ENCODE measurements around the gene ACTBL2. TPM values are rescaled to one million over a fixed set of nuclear protein-coding genes. Genes with fewer than 3 reads are reported as not detected.
A peak's percentile ranks its signal among the peaks of the same experiment; 100 is the strongest.
"Not testable (repeated sequence)": the region's sequence is repeated elsewhere in the genome, so short reads cannot be mapped to it uniquely, and the experiment has no call there.

Gene ACTBL2
- 0.07 TPM in 2 of 3 replicates, not detected in the other for total RNA-seq

DNA sequence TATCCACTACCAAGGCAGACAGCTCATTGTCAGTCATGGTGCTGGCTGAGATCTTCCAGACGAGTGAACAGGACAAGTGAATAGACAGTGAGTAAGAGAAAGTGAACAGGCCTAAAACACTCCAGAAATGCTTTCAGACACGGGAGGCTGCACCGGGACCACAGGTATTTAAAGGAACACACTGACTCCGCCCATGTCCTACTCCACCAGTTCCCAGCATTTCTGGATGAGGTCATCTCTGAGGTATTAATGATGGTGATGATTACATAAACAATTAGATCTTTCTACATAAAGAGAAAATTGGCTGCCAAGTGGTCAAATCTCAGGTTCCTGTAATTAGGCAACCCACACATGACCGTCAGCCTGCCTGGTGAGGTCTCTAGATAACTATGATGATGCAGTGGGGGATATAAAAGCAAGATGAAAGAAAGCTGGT lies at the start of gene ACTBL2:
Gene ACTBL2 (minus strand): TSS at position 141 of the 436 bp plus-strand sequence. CDS start 104 bp downstream, at position 37.
- DNase-seq (ENCODE audit: low spot score in 2 of 2, unreplicated experiment in 2 of 2), result no peak
- Mint-ChIP-seq H3K4me3 (no peak within 1 kb of the TSS), H3K36me3 (no peaks in the 10 kb centered on the region), H3K27me3 (ENCODE audit: low read depth) (no peaks in the 10 kb centered on the region), H3K27ac (no peak within 1 kb of the TSS), H3K4me1 (peaks cover 29% of the 10 kb centered on the region), H3K9me3 (peaks cover 7% of the 10 kb centered on the region)
- TF ChIP-seq, protein P1, sequence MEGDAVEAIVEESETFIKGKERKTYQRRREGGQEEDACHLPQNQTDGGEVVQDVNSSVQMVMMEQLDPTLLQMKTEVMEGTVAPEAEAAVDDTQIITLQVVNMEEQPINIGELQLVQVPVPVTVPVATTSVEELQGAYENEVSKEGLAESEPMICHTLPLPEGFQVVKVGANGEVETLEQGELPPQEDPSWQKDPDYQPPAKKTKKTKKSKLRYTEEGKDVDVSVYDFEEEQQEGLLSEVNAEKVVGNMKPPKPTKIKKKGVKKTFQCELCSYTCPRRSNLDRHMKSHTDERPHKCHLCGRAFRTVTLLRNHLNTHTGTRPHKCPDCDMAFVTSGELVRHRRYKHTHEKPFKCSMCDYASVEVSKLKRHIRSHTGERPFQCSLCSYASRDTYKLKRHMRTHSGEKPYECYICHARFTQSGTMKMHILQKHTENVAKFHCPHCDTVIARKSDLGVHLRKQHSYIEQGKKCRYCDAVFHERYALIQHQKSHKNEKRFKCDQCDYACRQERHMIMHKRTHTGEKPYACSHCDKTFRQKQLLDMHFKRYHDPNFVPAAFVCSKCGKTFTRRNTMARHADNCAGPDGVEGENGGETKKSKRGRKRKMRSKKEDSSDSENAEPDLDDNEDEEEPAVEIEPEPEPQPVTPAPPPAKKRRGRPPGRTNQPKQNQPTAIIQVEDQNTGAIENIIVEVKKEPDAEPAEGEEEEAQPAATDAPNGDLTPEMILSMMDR (IDR thresholded peaks at IDR 0.05; ENCODE audit: unreplicated experiment), result no peak

DNA sequence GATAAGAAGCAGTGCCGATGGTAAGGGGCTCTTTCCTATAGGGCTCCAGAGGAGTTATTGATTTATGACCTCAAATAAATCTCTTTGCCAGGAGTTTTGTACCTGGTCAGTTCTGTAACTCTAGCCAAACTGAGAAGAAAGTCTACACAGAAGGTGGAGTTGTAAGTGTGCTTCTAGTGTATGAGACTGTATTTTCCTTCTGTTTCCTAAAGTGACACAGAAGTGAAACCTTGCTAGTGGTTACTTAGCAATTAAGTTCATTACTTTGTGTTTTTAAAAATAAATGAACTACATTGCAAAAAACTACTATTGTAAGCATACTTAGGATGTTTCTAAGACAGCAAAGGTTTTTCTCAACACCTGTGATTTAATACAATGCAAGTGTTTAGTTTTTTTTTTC lies 48.7 kb upstream of the ACTBL2 start:
- H3K9me3 Mint-ChIP-seq, result peaks cover 3% of the 10 kb centered on the region
- no peak for DNase-seq (ENCODE audit: low spot score in 2 of 2, unreplicated experiment in 2 of 2)
- TF ChIP-seq, protein P1 (IDR thresholded peaks at IDR 0.05; ENCODE audit: unreplicated experiment), result no peak
- peaks cover 24% of the 10 kb centered on the region for H3K4me1 Mint-ChIP-seq
- no peaks in the 10 kb centered on the region for H3K27me3 Mint-ChIP-seq (ENCODE audit: low read depth)
- peak overlapping the region; percentile 57 for H3K27ac Mint-ChIP-seq
- no peak overlapping the region for H3K4me3 Mint-ChIP-seq
- H3K36me3 Mint-ChIP-seq, result no peaks in the 10 kb centered on the region

DNA sequence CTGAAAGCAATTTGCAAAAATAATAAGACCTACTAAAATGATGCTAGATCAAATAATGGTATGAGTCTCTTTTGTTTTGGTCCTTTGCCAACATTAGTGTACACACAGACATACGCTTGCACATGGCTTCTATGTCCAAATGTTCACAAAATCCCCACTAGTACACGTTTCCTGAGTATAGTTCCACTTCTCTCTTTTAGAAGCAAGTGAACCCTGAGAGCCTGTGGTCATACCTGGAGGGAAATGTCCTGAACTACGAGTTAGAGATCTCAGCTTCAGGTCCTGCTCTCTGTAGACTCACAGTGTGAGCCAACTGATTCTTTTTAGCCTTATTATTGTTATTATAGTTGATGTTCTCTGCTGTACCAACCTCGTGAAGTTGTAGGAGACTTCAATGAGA lies 47.3 kb upstream of the ACTBL2 start:
- no peak for DNase-seq (ENCODE audit: low spot score in 2 of 2, unreplicated experiment in 2 of 2)
- Mint-ChIP-seq H3K36me3 (no peaks in the 10 kb centered on the region), H3K9me3 (peaks cover 3% of the 10 kb centered on the region), H3K27ac (no peak overlapping the region), H3K27me3 (ENCODE audit: low read depth) (no peaks in the 10 kb centered on the region), H3K4me3 (no peak overlapping the region), H3K4me1 (peaks cover 32% of the 10 kb centered on the region)
- TF ChIP-seq, protein P1 (IDR thresholded peaks at IDR 0.05; ENCODE audit: unreplicated experiment), result no peak

DNA sequence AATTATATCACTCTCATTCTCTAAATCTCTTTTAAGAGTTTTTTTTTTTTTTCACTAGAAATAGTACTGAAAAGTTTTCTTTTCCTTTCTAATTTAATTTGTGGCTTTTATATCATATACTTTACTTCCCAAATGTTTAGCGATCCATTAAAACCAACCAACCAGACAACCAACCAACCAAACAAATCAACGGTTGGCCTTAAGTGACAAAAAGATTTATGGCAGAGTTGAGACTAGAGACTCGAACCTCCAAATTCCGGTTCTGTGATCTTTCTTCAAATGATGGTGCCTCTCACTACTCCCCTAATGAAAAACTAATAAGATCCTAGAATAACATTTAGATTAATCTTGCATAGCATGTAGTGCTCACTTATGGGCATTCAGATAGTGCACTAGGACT lies 45.3 kb upstream of the ACTBL2 start:
- no peaks in the 10 kb centered on the region for H3K36me3 Mint-ChIP-seq
- H3K4me1 Mint-ChIP-seq, result peaks cover 42% of the 10 kb centered on the region
- H3K27me3 Mint-ChIP-seq (ENCODE audit: low read depth), result no peaks in the 10 kb centered on the region
- peaks cover 3% of the 10 kb centered on the region for H3K9me3 Mint-ChIP-seq
- TF ChIP-seq, protein P1 (IDR thresholded peaks at IDR 0.05; ENCODE audit: unreplicated experiment), result no peak
- H3K4me3 Mint-ChIP-seq, result no peak overlapping the region
- no peak for DNase-seq (ENCODE audit: low spot score in 2 of 2, unreplicated experiment in 2 of 2)
- no peak overlapping the region for H3K27ac Mint-ChIP-seq

DNA sequence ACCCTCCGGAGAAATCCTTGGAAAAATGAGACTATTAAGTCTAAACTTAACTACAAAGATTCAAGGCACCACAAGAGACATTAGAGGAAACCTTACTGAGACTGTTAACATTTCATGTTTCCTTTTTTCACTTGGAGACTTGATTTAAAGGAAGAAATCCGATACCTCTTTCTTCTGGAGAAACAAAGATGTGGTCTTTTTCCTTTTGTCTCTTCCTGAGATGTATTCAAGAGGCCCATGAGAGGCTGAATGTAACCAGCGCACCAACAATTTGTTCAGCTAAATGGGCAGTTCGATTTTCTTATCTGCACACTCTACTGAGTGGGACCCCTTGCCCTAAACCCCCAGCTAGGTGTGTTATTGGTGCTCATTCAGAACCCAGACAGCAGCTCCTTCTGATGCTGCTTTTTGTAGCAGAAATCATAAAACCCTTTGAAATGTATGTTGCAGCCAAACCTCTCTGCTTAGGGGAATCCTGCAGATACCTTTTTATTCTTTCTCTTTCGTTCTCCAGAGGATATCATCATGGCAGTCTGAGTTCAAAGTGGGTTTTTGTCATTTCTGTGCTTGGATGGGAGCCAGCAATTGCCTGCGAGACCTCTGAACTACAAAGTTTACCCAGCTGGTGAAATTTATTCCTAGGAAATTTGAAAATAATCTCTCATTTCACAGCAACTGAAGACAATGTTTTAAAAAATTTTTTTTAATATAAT lies 41.9 kb upstream of the ACTBL2 start:
- TF ChIP-seq, protein P1 (IDR thresholded peaks at IDR 0.05; ENCODE audit: unreplicated experiment), result no peak
- Mint-ChIP-seq H3K4me1 (peaks cover 25% of the 10 kb centered on the region), H3K27ac (peak overlapping the region; percentile 82), H3K27me3 (ENCODE audit: low read depth) (no peaks in the 10 kb centered on the region), H3K9me3 (peaks cover 21% of the 10 kb centered on the region), H3K4me3 (no peak overlapping the region), H3K36me3 (peaks cover 3% of the 10 kb centered on the region)
- DNase-seq (ENCODE audit: low spot score in 2 of 2, unreplicated experiment in 2 of 2), result no peak

DNA sequence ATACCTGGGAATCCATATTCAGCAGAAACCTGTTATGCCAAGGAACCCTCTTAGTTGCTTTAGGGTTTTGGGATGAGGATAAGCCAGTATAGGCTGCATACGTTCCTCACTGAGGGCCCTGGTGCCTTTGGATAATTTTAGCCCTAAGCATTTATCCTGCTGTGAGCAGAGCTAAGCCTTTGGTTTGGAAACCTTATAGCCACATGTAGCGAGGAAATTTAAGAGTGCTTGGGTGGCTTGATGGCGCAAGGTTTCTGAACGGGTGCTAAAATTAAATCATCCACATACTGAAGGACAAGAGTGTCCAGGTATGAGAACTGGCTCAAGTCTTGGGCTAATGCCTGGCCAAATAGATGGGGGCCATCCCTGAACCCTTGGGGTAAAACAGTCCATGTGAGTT lies 39.9 kb upstream of the ACTBL2 start:
- H3K27ac Mint-ChIP-seq; H3K27me3 Mint-ChIP-seq (ENCODE audit: low read depth); H3K4me3 Mint-ChIP-seq; DNase-seq (ENCODE audit: low spot score in 2 of 2, unreplicated experiment in 2 of 2); H3K36me3 Mint-ChIP-seq: not testable (repeated sequence)
- Mint-ChIP-seq H3K9me3 (peaks cover 21% of the 10 kb centered on the region), H3K4me1 (peaks cover 22% of the 10 kb centered on the region)

DNA sequence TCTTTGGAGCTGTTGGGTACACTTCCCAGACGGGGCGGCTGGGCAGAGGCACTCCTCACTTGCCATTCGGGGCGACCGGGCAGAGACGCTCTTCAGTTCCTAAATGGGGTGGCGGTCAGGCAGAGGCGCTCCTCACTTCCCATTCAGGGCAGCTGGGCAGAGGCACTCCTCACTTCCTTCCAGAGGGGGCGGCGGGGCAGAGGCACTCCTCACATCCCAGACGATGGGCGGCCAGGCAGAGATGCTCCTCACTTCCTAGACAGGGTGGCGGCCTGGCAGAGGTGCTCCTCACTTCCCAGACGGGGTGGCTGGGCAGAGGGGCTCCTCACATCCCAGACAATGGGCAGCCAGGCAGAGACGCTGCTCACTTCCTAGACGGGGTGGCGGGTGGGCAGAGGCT lies 35.8 kb upstream of the ACTBL2 start:
- not testable (repeated sequence) for H3K27ac Mint-ChIP-seq; DNase-seq (ENCODE audit: low spot score in 2 of 2, unreplicated experiment in 2 of 2); H3K4me3 Mint-ChIP-seq; H3K36me3 Mint-ChIP-seq; H3K27me3 Mint-ChIP-seq (ENCODE audit: low read depth)
- peaks cover 22% of the 10 kb centered on the region for H3K4me1 Mint-ChIP-seq
- peaks cover 21% of the 10 kb centered on the region for H3K9me3 Mint-ChIP-seq
